Ovary (tissue), 9 donors: ENCODE measurements around the gene KIF4A. TPM values are rescaled to one million over a fixed set of nuclear protein-coding genes. Genes with fewer than 3 reads are reported as not detected.

Experiments used
- DNase-seq, 5 donors: peaks; one replicate each; pipeline ENCODE4 v3.0.0-alpha.2; 2019 to 2020
- H3K27ac ChIP-seq, 2 donors: fragments of 200-600 bp; one replicate each; pipeline versions ENCODE4 v1.5.1 to v1.8.0; 2019 to 2022
- H3K27me3 ChIP-seq: fragments of 200-600 bp; one replicate; pipeline ENCODE4 v1.8.0; 2022
- H3K36me3 ChIP-seq: fragments of 200-600 bp; sonication (generic); one replicate; pipeline ENCODE4 v1.5.1; 2019
- H3K4me1 ChIP-seq: one replicate; pipeline ENCODE4 v1.8.1; 2013; ENCODE audit warnings: mild to moderate bottlenecking, moderate library complexity; ENCODE audit not compliant: insufficient read depth
- H3K4me3 ChIP-seq: fragments of 200-600 bp; sonication (generic); one replicate; pipeline ENCODE4 v1.5.1; 2017
- H3K9me3 ChIP-seq, 2 donors: fragments of 200-600 bp in 1 of 2; sonication (generic) in 1 of 2; one replicate each; pipeline versions ENCODE4 v1.5.1 to v1.8.1; 2013 to 2019; ENCODE audit warnings: mild to moderate bottlenecking in 1 of 2, moderate library complexity in 1 of 2
- CTCF ChIP-seq, 3 donors: fragments of 450-650 bp in 2 of 3; fragments of 200-600 bp in 1 of 3; IDR thresholded peaks; one replicate each; pipeline versions ENCODE4 v1.5.1 to v1.8.0; 2016 to 2022; ENCODE audit warnings: antibody characterized with exemption in 3 of 3, mild to moderate bottlenecking in 1 of 3
- EP300 ChIP-seq: sonication (generic); formaldehyde crosslinking; IDR thresholded peaks from one replicate; pipeline ENCODE4 v1.6.1; 2017; ENCODE audit warnings: antibody characterized with exemption
- POLR2A ChIP-seq: fragments of 450-650 bp; IDR thresholded peaks from one replicate; pipeline ENCODE4 v1.6.1; 2017; ENCODE audit warnings: antibody characterized with exemption, mild to moderate bottlenecking, moderate library complexity
- WGBS, 3 donors: extraction: QIAGEN DNeasy Blood & Tissue Kit in 1 of 3; methylation state at CpG; one replicate each; pipeline versions ENCODE4 v1.1.5 to v1.1.7; 2013 to 2017; 5-methylcytosine and 5-hydroxymethylcytosine counted together
- intact Hi-C, 4 donors: fragments of 100-400 bp; cut with DNase I; formaldehyde crosslinking; loops; one replicate each; pipeline versions ENCODE4 v1.11.0 to v1.15.1; 2022 to 2023
- polyA plus RNA-seq, 2 donors: library from polyadenylated mRNA; stranded (reverse); fragments of 200-250 nt in 1 of 2; fragments of 350-450 nt in 1 of 2; fragmentation: Illumina TruSeq in 1 of 2; extraction: RNeasy Lipid Tissue Mini Kit (QIAGEN cat#74804) in 1 of 2; gene quantifications; one replicate each; pipeline ENCODE4 v1.2.3, GENCODE V29; 2013 to 2014
- total RNA-seq, 7 donors: library from RNA; depleted of rRNA in 2 of 7; stranded (reverse); fragments of >200 nt in 2 of 7; fragmentation: NEBNext Ultra II Directional in 3 of 7; extraction: Animal tissue kit (Norgen Biotek cat#: 25700) in 3 of 7; gene quantifications; one replicate each; pipeline versions ENCODE4 v1.1.0 to v1.2.4, GENCODE V29; 2016 to 2023
- donor health status: DM: no; HTN: no; CAD: no; lungs with moderate emphysema.
- donor health status: DM: no; HTN: no; CAD: no.
- donor health status: Bipolar disorder and iron deficiency.
- donor health status: DM: yes; HTN: yes; CAD: no.
- donor health status: DM: no; HTN: no; CAD: no.
- donor health status: DM: yes; HTN: yes; CAD: no.

The KIF4A gene
- total and polyA plus RNA-seq, 9 donors, result 0.10 to 0.90 (median 0.23) TPM

- H3K27ac ChIP-seq, result no peak within 1 kb of the TSS
- no peak for TF ChIP-seq POLR2A
- no peak for TF ChIP-seq EP300
- TF ChIP-seq CTCF (IDR thresholded peaks at IDR 0.05), result no peak
These were observed 133.0 kb downstream of the KIF4A start, which contains the start of gene GDPD2 for GRCh38 chrX:70422851-70423341. Gene GDPD2, plus strand, starts transcription at chrX:70423314. Its CDS starts 1,671 bp downstream, at chrX:70424985.

GRCh38 chrX:70423936-70424675 is 134.2 kb downstream of the KIF4A start:
- TF ChIP-seq CTCF (IDR thresholded peaks at IDR 0.05) (no peak), POLR2A (no peak)
- no peaks in the 10 kb centered on the region for H3K27me3 ChIP-seq
- intact Hi-C loops, result no loop called here
- no peak overlapping the region for H3K4me3 ChIP-seq
- 65 to 75% (median 73%) methylated on average over 10 of the region's 10 CpGs for WGBS, 3 donors
- no peak for DNase-seq
- no peaks in the 10 kb centered on the region for H3K9me3 ChIP-seq
- no peaks in the 10 kb centered on the region for H3K4me1 ChIP-seq
- H3K27ac ChIP-seq, result no peak overlapping the region
- H3K36me3 ChIP-seq, result no peaks in the 10 kb centered on the region

More at GRCh38 chrX:70422851-70423341, 133.0 kb downstream of the KIF4A start, which contains the start of gene GDPD2:
- Histone ChIP-seq H3K27me3 (no peaks in the 10 kb centered on the region), H3K4me3 (no peak within 1 kb of the TSS), H3K9me3 (no peaks in the 10 kb centered on the region), H3K36me3 (no peaks in the 10 kb centered on the region), H3K4me1 (no peaks in the 10 kb centered on the region)
- WGBS, 3 donors, result 18 to 41% (median 27%) methylated on average over 11 of the region's 11 CpGs
- intact Hi-C loops, result no loop called here
- DNase-seq, result no peak

- H3K4me1 ChIP-seq, result no peaks in the 10 kb centered on the region
- no peak for DNase-seq
- WGBS, 3 donors, result 71 to 80% (median 77%) methylated on average over 10 of the region's 10 CpGs
- intact Hi-C loops, result no loop called here
- H3K9me3 ChIP-seq, result no peaks in the 10 kb centered on the region
- no peak overlapping the region for H3K27ac ChIP-seq
- H3K27me3 ChIP-seq, result no peaks in the 10 kb centered on the region
- H3K4me3 ChIP-seq, result no peak overlapping the region
- no peaks in the 10 kb centered on the region for H3K36me3 ChIP-seq
- no peak for TF ChIP-seq POLR2A
- no peak for TF ChIP-seq EP300
- no peak for TF ChIP-seq CTCF (IDR thresholded peaks at IDR 0.05)
These were observed 134.9 kb downstream of the KIF4A start for GRCh38 chrX:70424801-70425200.

GRCh38 chrX:70426286-70427278 is 136.7 kb downstream of the KIF4A start:
- TF ChIP-seq POLR2A (no peak), CTCF (IDR thresholded peaks at IDR 0.05) (no peak), EP300 (no peak)
- 79 to 83% (median 82%) methylated on average over 15 of the region's 15 CpGs for WGBS, 3 donors
- no peak overlapping the region for H3K27ac ChIP-seq
- no peaks in the 10 kb centered on the region for H3K27me3 ChIP-seq
- no peaks in the 10 kb centered on the region for H3K9me3 ChIP-seq
- no peaks in the 10 kb centered on the region for H3K36me3 ChIP-seq
- intact Hi-C loops, result no loop called here
- no peaks in the 10 kb centered on the region for H3K4me1 ChIP-seq
- no peak overlapping the region for H3K4me3 ChIP-seq
- DNase-seq, result no peak
